SKM-1 treated with dmso at 0.1 percent for 144 hours (cell line): ENCODE data around the gene COQ8B.
A peak's percentile ranks its signal among the peaks of the same experiment; 100 is the strongest.

Experiments used
- DNase-seq: peaks from one replicate; lab custom pipeline; 2025; ENCODE audit not compliant: unreplicated experiment; lab: John Stamatoyannopoulos, UW

Gene COQ8B

DNA sequence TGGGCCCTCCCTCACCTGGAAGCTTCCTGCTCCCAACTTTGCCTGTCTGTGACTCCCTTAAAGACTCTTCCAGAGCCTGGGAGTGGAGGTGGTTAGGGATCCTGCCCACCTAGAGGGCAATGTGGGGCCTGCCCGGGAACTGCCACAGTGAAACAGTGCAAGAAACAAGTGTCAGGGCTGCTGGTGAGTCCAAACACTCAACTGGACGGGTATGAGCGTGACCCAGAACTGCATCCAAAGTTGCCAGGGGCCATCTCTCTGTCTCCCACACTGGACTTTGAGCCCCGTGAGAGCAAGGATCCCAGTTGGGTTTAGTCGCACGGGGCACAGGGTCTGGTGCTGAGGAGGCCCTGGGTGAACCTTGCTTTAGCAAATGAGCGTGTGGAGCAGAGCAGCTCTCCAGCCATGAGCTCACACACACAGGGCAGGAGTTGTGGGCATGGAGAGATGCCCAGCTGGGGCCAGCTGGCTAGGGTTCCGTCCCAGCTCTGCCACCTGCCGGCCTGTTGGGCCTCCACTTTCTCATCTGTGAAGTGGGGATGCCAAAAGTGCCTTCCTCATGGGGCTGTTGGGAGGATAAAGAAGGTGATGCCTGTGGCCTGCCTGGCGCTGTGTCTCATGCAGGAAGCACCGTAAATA lies 23.4 kb downstream of the COQ8B start:
- DNase-seq = no peak

DNA sequence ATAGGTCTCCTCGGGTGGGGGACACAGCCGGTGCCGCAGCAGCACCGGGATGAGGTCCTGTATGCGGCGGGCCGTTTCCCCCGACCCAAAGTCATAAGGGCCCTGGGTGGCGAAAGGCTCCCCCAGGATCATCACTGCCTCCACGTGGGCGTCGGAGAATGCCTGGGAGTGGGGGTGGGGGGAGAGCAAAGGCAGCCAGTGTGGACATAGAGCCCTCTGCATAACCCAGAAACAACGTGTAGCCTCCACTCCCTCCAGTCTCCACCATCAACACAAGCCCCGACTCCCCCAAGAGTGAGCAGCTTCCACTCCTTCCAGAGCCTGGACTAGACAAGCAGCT lies 24.5 kb downstream of the COQ8B start:
- DNase-seq = no peak

DNA sequence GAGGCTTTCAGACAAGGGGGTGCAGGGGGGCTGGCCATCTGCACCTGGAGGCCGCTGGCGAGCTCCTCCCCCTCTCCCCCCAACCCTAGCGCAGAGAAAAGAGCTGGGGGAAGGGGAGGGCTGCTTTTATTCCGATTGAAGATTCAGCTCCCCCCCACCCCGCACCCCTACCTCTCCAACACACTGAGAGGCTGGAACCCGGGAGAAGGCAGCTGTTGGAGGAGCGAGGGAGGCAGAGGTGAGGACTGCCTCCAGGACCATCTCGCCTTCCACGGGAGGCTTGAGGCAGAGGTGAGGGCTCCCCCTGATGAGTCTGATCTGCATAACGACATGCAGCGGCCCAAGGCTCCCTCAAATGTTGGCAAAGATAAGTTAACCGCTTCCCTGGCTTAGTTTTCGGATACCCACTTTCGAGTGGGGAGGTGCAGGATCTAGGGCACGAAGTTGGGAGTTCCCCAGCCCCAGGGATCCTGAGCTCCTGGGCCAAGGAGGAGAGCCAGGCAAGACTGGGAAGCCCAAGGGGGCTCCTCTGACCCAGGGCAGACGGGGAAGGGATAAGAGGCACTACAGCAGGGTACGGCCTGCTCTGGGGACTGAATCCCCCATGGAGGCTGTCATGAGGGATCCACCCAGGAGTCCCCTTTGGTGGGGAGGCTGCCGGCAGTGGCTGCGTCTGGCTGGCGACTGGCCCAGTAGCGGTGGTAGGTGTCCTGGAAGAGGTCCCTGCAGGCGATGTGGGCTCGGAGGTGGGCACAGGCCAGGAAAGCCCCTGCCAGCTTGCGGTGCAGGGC lies 25.1 kb downstream of the COQ8B start:
- no peak for DNase-seq

DNA sequence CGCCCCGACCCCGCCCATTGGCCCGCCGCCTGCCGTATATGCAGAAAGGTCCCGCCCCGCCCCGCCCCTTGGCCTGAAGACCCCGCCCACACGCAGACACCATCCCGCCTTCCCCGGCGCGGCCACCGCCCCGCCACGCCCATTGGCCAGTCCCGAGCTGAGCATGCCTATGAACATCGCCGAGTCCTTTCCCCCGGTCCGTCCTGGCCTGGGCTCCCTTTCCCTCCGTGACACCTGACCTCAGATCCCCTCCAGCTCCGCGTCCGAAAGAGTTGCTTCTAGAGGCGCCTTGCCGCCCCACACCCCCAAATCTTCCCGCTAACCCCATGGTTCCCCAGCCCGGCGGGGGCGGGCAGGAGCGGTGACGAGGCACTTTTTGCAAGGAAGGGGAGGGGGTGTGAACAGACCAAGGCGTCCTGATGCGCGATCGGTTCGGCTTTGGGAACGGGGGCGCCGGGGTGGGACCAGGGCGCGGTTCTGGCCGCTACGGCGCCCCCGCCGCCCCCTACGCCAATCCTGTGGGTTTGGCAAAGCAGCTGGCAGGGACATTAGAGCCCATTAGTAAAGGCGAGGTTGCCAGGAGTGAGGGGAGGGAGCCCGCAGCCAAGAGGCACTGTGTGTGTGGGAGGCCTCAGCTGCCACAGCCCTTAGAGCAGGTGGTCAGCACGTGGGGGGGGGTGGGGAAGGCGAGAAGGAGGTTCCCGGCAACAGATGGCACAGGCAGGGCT lies 25.8 kb downstream of the COQ8B start:
- DNase-seq = peak; percentile 76

DNA sequence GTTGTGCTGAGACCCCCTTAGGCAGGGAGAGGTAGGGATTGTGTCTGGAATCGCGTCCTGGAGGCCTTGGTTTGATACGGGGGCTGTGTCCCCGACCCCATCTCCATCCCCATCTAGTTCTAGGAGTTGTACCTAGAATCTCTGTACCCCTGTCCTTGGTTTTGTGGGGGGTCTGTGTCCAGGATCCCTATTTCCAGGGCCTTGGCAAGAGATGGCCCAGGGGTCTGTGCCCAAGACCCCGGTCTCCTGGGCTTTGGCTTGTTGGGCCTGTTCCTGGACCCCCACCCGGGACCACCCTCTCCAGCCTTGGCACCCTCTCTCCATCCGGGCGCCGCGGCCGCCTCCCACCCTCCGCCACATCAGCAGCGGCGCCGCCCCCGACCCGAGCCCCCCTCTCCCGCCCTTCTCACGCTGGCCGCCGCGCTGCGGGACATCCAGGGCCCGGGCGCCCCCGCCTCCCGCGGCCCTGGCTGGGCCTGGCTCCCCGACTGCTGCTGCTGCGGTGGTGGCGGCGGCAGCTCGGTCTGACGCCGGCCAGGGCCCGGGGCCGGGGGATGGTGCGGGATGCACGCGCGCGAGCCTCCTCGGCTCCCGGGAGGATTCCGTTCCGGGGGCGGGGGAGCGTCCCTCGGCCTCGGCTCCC lies 26.5 kb downstream of the COQ8B start, which contains the start of gene NUMBL:
NUMBL (minus strand) TSS at position 602 of the 643 bp plus-strand sequence; CDS start at position 434, 168 bp downstream.
- no peak for DNase-seq

DNA sequence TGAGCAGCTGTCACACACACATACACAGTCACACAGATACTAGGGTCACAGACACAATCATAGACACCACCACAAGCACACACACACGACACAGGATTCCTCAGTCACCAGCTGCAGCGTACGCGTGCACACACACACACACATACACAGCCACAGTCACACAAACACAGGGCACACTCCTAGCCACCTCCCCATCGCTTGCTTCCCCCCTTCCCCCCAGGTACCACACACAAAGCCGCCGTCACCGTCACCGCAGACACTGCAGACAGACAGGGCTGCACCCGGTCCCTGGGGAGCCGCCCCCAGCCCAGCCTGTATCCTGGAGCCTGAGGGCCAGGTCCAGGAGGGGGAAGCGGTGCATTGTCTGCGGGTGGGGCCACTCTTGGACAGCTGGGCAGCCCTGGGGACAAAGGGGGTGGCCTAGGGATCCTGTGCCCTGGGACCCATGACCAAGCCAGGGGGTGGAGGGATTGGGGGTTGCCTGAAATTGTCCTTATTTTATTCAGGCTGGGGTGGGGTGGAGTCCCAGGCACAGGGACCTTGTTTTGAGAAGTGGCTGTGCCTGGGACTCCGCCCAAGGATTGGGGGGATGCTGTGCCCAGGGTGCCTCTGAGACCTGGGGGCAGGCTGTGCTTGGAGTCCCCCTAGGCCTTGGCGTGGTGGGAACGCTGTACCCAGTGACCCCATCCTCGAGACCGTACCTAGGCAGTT lies 27.2 kb downstream of the COQ8B start:
- no peak for DNase-seq

DNA sequence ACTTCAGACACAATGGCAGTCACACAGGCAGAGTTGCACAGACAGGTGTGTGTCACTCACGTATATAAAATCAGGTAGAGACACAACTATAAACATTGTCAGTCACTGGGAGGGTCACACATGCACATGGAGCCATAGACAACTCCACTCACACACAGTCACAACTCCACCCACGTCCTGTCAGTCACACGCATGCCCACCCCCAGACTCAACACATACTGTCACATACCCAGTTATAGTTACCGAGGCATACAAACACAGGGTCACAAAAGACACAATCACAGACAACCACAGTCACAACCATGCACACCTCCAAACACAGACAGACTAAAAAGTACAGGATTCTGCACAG lies 27.7 kb downstream of the COQ8B start:
- no peak for DNase-seq

DNA sequence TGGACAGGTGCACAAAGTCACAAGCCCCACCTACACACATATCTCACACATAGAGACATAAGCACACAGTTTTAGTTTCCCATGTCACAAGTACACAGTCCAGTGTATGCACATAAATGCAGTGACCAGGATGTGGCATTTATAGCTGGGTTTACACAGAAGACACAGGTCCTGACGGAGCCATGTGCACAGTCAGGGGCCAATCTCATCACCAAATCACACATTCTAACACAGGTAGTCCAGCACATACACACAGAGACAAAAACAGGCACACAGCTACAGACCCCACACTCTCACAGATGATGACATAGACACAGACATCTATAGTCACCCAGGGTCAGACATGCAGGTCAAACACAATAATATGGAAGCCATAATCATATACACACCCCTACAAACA lies 28.4 kb downstream of the COQ8B start:
- DNase-seq = no peak

DNA sequence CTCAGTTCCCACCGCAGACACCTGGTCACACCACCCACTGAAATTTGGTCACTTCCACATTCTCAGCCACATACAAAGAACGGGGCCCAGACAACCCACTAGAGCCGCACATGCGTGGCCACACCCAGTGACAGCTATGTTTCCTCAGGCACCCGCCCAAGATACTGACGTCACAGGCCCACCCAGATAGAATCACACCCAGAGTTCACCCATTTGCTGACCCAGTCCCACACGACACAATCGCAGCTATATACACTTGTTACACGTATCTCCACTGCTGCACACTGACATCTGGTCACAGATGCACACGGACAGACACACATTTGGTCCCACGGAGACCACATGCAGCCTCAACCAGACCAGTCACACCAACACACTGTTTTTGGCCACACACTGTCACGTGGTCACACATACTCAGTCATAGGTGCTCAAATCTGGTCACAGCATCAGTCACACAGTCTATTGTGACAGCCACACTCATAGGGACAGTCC lies 29.1 kb downstream of the COQ8B start:
- no peak for DNase-seq

DNA sequence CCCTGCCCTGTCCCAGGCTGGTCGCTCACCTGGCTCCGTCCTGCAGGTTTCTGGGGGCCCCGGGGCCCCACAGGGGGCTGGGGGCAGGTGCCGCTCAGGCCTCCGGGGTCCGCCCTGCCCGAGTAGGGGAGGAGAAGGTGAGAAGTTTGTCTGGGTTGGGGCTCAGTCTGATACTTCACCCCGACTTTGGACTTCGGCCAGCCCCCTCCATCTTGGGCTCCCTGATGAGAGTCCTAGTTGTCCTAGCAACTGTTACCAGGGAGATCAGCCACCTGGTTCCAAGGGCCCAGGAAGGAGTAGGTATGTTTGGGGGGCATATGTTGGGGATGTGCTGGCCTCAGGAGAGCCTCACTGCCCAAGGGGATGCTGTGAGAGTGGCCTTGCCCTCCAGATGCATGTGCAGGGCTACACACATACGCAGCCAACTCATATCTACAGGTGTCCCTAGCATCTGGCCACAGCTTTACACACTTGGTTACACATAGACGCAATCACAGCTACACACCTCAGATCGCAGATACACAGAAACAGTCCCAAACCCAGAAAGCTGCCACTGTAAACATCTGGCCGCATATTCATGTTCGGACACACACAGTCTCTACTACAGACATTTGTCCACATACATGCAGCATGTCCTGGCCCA lies 29.7 kb downstream of the COQ8B start:
- DNase-seq = no peak

DNA sequence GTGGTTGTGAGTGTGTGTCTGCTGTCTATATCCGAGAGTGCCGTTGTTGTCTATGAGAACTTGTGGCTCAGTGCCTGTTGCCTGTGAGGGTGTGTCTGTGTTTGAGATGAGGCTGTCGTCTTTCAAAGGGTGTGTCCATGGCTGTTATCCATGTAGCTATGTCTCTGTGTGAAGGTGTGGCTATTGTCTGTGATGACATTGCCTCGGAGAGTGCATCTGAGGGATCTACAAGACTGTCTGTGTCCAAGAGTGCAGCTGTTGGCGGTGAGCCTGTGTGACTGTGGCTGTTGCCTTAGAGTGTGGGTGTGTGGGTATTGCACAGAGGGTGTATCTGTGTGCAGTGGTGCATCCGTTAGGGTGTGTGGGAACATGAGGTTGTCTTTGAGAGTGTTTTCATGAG lies 31.1 kb downstream of the COQ8B start:
- DNase-seq = no peak

DNA sequence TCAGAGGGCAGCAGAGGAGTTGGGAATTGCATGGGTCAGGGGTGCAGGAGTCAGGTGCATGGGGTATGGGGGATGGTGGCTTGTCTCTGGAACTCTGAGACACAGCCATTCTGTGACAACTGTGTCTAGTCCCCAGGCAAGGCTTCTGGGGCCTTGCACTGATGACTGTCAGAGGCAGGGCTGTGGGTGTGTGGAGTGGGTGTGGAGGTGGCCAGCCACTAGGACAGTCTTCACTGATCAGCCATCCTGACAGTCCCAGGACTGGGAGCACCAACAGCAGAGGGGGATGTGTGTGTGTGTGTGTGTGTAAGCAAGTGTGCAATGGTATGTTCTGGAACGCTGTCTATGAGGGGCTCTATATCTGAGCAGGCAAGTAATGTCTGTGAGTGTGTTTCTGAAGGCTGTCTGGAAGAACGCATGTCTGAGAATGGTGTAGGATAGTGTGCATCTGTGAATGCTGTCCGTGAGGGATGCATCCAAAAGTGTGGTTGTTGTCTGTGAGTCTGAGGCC lies 31.6 kb downstream of the COQ8B start:
- no peak for DNase-seq

DNA sequence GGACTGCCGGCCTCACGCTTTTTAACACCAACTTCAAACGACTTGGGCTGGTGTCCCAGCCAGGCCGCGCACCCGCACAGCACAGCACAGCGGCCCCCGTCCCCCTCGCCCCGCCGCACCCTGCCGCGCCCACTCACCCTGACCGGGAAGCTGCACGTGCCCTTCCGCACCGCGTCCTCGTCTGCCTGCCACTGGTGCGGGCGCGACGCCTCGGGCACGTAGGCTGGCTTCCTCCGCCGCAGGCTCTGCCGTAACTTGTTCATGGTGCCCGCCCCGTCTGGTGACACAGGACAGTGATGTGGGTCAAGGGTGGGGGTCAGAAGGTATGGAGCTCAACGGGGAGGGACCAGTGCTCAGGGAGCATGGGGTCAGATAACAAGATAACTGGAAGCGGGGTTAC lies 32.4 kb downstream of the COQ8B start:
- DNase-seq = no peak

DNA sequence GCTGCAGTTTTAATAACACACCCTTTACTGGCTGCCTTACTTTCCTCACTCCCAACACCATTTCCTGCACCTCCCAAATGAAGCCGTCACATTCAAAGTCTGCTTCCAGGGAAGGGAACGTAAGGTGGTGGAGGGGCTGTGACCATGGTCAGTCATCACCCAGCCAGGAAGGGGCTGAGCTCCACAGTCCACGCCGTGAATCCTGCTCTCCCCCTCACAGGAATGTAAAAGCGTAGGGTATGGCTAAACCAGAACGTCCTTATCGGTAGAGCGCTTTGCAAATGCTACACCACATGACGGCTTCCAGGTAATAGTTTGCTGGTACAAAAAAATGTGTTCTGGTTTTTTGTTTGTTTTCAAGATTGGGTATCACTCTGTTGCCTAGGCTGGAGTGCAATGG lies 33.2 kb downstream of the COQ8B start:
- no peak for DNase-seq

DNA sequence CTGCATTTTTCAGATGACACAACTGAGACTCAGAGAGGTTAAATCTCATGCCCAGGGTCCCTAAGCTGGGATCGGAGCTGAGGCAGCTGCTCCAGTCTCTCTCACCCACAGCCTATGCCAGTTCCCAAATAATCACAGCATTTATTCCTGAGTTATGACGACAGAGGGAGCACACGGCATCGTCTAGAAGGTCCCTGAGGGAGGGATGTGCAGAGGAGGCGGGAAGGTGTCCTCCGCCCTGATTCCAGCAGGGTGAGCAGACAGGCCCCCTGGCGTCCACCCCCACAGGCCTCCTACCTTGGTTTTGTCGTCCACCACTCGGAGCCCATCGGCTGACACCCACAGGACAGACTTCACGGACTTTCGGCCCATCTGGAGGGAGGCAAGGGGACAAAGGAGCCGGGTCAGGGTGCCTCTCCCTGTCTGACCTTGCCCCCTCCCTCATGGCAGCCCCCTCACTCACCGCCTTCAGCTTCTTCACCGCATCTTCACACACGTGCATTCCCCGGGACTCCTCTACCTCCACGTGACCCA lies 34.2 kb downstream of the COQ8B start:
- DNase-seq = no peak

DNA sequence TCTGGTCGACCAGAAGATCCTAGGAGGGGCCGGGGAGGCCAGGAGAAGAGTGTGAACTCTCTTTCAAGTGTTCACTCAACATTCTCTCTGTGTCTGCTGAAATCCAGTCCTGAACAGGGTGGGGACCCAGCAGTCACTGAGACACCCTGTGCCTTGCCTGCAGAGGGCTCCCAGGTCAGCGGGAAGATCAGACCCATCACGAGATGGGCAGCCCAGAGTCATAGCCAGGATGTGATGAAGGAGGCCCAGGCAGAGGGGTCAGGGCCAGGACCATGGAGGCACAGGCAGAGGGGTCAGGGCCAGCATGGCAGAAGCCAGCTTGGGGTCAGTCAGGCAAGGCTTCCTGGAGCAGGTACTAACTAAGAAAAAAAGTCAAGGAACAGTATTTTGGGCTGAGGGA lies 35.6 kb downstream of the COQ8B start:
- no peak for DNase-seq

DNA sequence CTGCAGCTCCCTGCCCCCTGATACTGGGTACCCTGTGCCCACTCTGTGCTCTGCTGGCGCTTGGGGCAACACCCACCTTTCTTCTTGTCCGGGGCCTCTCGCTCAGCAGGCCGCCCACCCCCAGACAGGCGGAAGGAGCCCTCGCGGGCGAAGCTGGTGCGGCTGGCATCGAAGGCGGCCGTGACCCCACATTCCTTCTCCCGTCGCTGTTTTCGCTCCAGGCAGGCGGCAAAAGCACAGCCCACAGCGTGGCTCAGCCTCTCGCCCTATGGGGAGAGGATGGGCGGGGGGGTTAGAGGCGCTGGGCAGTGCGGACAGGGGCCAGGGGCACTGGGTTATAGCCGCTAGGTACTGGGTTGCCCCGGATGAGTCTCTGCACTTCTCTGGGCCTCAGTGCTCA lies 39.5 kb downstream of the COQ8B start:
- no peak for DNase-seq

DNA sequence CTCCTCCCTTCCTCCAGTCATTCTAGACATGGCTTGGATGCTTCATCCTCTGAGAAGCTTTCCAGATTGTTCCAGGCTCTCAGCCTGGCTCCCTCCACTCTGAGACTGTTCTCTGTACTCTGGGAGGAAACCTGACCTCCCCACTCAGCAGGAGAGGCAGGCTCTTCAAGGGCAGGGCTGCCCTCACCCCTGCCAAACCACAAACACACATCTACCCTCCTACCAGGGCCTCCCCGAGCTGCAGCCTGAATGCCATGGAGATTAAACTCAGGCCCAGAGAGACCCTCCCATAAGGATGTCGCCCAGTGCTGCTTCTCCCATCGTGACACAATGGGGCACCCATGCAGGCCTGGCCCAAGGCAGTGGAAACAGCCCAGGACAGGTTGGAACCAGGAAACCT lies 42.4 kb downstream of the COQ8B start:
- DNase-seq = no peak

DNA sequence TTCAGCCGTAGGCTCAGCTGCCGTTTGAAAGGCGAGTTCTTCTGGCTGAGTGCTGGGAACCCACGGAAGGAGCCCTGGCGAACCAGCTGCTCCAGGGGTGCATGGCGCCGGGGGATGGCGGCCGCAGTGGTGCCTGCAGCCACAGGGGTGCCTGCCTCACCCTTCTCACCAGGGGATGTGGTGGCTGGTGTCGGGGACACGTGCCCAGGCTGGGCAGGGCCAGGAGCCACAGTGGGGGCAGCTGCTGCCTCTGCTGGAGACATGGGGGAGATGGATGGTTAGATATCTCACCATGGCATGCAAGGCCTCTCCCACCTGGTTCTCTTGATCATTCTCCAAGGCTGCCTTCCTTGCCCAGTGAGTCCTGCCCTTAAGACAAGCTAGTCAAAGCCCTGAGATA lies 43.3 kb downstream of the COQ8B start:
- no peak for DNase-seq
